Measurements from ENCODE around the gene ICAM5.
"Not testable (repeated sequence)": the region's sequence is repeated elsewhere in the genome, so short reads cannot be mapped to it uniquely, and the experiment has no call there.

The ICAM5 gene

DNA sequence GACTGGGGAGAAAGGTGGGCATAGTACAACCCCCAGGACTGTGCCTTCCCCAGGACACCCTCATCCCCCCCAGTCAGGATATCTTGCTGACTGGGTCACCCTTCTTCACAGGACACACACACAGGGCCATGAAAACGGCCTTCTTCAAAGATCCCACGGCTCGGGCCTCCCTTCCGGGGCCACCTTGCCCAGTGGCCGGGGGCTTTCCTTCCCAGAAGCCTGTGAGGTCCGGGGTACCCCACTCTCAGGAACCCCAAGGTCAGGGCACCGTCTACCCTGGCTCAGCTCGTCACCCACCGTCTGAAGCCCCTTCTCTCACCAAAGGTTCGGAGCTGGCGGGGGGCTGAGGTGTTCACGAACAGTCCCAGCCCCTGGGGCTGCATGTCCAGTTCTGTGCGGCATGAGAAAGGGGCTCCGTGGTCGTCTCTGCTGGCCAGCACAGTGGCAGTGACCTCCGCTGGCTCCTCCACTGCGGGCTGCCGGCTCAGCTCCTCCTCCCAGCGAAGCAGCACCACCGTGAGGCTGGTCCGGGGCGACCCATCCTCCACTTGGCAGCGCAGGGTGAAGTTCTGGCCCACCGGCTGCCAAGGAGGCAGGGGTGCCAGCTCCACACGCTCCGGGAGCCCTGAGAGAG, 45.7 kb downstream of the ICAM5 start:
- ATAC-seq, result no peak
- Mint-ChIP-seq H3K4me1 (peaks cover 85% of the 10 kb centered on the region), H3K27me3 (no peaks in the 10 kb centered on the region), H3K27ac (peak overlapping the region in 1 of 2 donors; percentile 86), H3K4me3 (no peak overlapping the region), H3K9me3 (no peaks in the 10 kb centered on the region)
- DNase-seq, result no peak

DNA sequence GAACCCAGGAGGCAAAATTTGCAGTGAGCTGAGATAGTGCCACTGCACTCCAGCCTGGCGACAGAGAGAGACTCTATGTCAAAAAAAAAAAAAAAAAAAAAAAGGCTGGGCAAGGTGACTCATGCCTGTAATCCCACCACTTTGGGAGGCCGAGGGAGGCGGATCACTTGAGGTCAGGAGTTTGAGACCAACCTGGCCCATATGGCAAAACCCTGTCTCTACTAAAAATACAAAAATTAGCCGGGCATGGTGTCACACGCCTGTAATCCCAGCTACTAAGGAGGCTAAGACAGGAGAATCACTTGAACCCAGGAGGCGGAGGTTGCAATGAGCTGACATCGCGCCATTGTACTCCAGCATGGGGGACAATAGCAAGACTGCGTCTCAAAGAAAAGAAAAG, 47.0 kb downstream of the ICAM5 start:
- not testable (repeated sequence) for H3K27me3 Mint-ChIP-seq, DNase-seq, ATAC-seq, H3K9me3 Mint-ChIP-seq
- Mint-ChIP-seq H3K27ac (peak overlapping the region; percentile 33 to 80), H3K4me1 (peaks cover 89% of the 10 kb centered on the region), H3K4me3 (peak overlapping the region in 1 of 2 donors; percentile 31)

DNA sequence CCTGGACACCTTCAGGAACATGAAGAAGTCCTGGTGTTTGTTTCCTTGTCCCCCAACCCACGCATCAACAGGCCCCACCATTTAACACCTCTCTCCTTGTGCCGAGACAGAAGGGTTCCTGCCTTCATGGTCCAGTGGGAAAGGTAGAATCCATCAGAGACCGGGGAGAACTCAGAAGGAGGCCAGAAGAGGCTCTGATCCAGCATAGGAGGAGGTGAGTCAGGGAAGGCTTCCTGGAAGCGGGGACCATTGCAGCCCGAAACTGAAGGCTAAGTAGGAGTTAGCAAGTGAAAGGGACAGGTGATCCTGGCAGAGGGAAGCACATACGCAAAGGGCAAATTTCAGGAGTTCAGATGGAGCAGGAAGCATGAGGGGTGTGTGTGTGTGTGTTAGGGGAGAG, 49.2 kb downstream of the ICAM5 start:
- DNase-seq, result no peak
- peak; percentile 17 for ATAC-seq
- Mint-ChIP-seq H3K27ac (peak overlapping the region; percentile 83 to 98), H3K27me3 (no peaks in the 10 kb centered on the region), H3K4me1 (peaks cover 68% of the 10 kb centered on the region), H3K9me3 (no peaks in the 10 kb centered on the region), H3K4me3 (peak overlapping the region; percentile 79 to 87)

DNA sequence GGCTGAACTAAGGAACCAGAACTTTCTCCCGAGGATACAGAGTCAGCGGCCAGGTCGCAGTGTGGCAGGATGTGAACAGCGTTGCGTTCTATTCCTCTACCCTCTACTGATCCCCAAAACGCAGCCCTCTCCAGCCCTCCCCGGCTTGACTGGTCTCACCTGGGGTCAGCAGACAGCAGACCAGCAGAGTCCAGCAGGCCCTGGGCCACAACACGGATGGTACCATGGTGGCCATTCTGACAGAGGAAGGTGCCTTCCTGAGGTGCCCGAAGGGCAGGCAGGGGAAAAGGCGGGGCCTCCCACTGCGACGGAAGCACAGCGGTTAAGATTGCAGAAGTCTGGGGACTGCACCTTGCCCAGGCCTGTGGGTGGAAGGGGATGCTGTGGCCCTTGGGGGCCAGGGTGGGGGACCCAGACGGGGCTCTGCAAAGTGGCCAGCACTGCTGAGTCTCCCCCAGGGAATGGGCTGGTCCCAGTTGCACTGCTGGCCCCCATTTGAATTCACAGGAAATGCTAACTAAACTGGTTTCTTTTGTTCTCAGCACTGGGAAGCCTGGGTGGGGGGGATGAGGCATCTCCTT, 49.7 kb downstream of the ICAM5 start, which contains the start of gene ICAM3:
Gene ICAM3 (minus strand): TSS at position 245 of the 581 bp plus-strand sequence. CDS start 10 bp downstream, at position 235.
- ATAC-seq (peak; percentile 98), DNase-seq (peak; percentile 59 to 77)
- Mint-ChIP-seq H3K9me3 (no peaks in the 10 kb centered on the region), H3K4me1 (peaks cover 63% of the 10 kb centered on the region), H3K27ac (peak within 1 kb of the TSS; percentile 83 to 98), H3K4me3 (peak within 1 kb of the TSS; percentile 79 to 87), H3K27me3 (no peaks in the 10 kb centered on the region)

DNA sequence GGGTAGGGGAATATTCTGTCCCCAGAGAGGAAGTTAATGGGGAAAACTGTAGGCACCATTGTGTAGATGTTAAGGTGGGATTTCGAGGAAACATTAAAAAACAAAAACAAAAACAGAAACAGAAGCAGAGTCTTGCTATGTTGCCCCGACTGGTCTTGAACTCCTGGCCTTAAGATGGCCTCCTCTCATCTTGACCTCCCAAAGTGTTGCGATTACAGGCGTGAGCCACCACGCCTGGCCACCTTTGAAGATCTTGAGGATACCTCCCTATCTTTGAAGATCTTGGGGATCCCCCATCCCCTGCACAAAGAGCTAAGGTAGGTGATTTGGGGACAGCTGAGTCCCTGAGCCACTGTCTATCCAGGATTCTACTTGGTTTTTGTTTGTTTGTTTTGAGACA, 50.2 kb downstream of the ICAM5 start:
- ATAC-seq (no peak), DNase-seq (no peak)
- Mint-ChIP-seq H3K27ac (peak overlapping the region; percentile 83 to 98), H3K27me3 (no peaks in the 10 kb centered on the region), H3K4me1 (peaks cover 58% of the 10 kb centered on the region), H3K9me3 (no peaks in the 10 kb centered on the region), H3K4me3 (peak overlapping the region; percentile 79 to 87)

DNA sequence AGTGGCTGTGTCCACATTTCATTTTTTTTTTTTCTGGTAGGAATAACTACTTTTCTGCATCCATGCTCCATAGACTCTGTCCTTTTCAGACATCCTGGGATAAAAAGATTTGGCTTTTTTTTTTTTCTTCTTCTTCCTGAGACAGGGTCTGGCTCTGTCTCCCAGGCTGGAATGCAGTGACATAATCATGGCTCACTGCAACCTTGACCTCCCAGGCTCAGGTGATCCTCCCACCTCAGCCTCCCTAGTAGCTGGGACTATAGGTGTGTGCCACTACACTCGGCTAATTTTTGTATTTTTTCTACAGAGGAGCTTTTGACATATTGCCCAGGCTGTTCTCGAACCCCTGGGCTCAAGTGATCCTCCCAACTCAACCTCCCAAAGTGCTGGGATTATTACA, 53.7 kb downstream of the ICAM5 start:
- Mint-ChIP-seq H3K4me3 (no peak overlapping the region), H3K9me3 (no peaks in the 10 kb centered on the region), H3K27ac (no peak overlapping the region), H3K4me1 (peaks cover 30% of the 10 kb centered on the region), H3K27me3 (no peaks in the 10 kb centered on the region)
- no peak for DNase-seq
- ATAC-seq, result no peak

DNA sequence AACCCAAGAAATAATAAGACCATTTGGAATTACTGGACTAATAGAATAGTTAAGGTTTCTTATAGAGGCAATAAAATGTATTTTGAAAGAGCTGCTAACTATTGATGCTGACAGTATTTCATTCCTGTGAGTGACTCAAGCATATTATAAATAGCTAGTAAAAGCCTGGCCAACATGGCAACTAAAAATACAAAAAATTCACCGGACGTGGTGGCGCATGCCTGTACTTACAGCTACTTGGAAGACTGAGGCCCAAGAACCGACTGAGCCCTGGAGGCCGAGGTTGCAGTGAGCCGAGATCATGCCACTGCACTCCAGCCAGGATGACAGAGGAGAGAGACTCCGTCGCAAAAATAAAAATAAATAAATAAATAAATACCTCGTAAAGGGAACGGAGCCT, 55.0 kb downstream of the ICAM5 start:
- DNase-seq, result no peak
- no peak overlapping the region for H3K4me3 Mint-ChIP-seq
- ATAC-seq, result no peak
- no peaks in the 10 kb centered on the region for H3K27me3 Mint-ChIP-seq
- no peak overlapping the region for H3K27ac Mint-ChIP-seq
- H3K4me1 Mint-ChIP-seq, result peaks cover 19% of the 10 kb centered on the region
- H3K9me3 Mint-ChIP-seq, result no peaks in the 10 kb centered on the region

Measured in stimulated activated naive CD8-positive, alpha-beta T cell treated with anti-CD3 and anti-CD28 coated beads, Interleukin-15, amount 100 ng/mL, for 72 hours (primary cell).